GOT3 (cell line): Measurements from ENCODE around the gene LTF.
"Not testable (repeated sequence)": the region's sequence is repeated elsewhere in the genome, so short reads cannot be mapped to it uniquely, and the experiment has no call there.

Experiments
- DNase-seq: peaks from one replicate; lab custom pipeline; 2025; ENCODE audit warnings: mixed read lengths; lab: John Stamatoyannopoulos, UW

Gene LTF

GRCh38 chr3:46464326-46465195, at the start of gene LTF:
Gene LTF (minus strand): TSS chr3:46464905. CDS start chr3:46464867, 38 bp downstream.
- DNase-seq = no peak

GRCh38 chr3:46512191-46512749, 47.6 kb upstream of the LTF start:
- no peak for DNase-seq

GRCh38 chr3:46509661-46510187, 45.0 kb upstream of the LTF start:
- no peak for DNase-seq

DNA sequence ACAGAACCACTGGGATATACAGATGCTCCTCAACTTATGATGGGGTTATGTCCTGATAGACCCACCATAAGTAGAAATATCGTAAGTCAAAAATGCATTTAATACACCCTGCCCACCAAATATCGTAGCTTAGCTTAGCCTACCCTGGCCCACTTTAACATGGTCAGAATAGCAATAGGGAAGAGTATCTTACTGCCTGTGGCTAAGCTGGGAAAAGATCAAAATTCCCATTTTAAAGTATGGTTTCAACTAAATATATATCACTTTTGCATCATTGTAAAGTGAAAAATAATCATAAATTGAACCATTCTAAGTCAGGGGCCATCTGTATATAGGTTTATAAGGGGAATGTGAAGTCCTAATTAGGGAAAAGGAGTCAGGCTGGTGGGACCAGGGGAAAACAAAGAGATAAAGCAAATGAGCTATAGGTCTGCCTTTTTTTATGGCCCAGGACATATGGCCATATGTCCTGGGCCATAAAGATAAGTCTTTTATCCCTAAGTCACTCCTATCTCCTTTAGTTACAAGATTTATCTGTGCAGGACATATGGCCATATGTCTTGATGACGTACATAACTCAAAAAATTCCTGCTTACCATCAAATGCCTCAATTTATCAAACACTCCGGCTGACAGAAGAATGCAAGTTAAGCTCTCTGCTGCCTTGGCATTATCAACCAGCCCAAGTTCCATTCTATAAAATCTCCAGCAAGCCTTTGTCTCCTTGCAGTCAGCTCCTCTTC, 44.3 kb upstream of the LTF start:
- no peak for DNase-seq

DNA sequence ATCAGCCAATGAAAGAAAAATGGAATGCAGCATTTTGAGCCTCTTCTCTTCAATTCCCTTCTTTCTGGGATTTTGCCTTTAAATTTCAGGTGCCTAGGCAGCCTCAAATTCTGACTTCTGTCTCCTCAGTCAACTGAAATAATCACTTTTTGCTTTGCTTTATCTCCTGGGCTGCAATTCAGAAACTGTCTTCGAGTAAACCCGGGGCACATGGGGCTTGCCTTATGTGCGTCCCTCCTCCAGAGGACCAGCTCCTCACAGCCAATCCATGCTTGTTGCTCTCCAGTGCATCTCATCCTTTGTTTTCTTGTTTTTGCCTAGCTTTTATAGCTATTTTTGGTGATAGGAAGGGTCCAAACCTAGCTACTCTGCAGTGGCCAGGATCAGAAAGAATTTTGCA, 41.8 kb upstream of the LTF start:
- no peak for DNase-seq

DNA sequence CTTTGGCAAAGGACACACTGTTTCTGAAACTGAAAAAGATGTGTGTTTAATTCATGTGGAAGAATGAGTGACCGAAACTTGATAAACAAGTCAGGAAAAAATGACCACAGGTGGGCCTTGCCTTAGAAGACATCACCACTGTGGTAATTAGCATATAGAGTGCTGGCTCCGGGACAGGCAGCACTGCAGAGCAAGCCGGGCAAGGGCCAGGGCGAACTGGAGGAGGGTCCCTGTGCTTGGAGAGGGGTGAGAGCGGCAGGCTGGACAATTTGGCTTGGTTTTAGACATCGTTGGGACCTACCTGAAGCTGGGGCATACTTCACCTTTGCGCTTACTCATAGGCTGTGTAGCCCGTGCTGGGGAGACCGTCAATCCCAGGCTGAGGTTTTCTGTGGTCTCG, 41.2 kb upstream of the LTF start:
- no peak for DNase-seq

DNA sequence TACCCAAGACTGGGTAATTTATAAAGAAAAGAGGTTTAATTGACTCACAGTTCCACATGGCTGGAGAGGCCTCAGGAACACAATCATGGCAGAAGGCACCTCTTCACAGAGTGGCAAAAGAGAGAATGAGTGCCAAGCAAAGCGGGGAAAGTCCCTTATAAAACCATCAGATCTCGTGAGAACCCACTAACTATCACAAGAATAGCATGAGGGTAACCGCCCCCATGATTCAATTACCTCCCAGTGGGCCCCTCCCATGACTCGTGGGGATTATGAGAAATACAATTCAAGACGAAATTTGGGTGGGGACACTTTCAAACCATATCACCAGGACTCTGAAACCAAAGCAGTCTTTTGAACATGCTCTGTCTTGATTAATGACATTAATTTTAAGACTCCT, 40.1 kb upstream of the LTF start:
- DNase-seq = no peak

DNA sequence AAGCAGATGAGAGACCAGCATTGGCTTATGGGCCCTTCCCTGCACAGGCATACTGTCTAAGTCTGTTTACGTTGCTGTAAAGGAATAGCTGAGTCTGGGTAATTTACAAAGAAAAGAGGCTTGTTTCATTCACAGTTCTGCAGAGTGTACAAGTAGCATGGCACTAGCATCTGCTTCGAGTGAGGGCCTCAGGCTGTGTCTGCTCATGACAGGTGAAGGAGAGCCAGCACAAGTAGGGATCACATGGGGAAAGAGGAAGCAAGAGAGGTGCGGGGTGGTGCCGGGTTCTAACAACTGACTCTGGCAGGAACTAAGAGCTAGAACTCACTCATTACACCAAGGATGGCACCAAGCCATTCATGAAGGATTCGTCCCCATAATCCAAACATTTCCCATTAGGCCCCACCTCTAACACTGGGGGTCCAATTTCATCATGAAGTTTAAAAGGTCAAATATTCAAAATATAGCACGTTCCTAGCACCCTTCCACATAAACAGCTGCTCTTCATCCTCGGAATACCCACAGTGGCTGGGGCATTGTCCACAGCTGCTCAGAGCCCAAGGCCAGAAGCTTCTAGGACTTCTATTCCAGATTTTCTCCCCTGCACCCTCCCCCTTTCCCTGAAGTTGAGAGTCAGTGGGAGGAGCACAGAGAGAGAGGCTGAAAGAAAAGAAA, 38.6 kb upstream of the LTF start:
- no peak for DNase-seq

GRCh38 chr3:46501702-46502101, 37.0 kb upstream of the LTF start:
- no peak for DNase-seq

GRCh38 chr3:46500656-46501635, 36.2 kb upstream of the LTF start:
- DNase-seq = no peak

DNA sequence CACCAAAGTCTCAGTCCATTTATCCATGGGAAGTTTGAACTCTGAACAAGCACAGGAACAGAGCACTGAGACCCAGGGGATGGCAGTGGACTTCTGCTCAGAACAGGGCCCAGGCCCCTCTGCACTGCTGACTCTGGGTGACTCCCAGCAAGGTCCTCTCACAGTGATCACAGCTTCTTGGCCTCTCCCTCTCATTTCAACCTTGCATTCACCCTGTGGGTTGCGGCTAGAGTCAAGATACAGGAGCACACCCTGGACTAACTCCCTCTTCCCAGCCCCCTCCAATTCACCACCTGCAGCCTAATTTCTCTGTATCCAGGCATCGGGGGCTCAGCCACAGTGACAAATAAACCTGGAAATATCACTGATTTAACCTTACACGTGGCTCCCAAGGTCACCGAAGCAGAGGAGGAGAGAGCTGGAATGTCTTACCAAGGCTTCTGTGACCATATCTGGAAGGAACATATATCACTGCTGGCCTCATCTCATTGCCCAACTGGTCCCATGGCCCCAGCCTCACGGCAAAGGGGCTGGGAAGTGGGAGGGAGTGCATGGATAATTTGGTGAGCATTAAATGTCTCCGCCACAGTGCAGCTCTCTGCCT, 34.3 kb upstream of the LTF start:
- no peak for DNase-seq

GRCh38 chr3:46497556-46498265, 33.0 kb upstream of the LTF start, which contains the start of gene RTP3:
Gene RTP3 (plus strand): TSS chr3:46497976. CDS start chr3:46498063, 87 bp downstream.
- DNase-seq = no peak

- no peak for DNase-seq
Measured at GRCh38 chr3:46496746-46497555, 32.2 kb upstream of the LTF start.

- DNase-seq = peak; percentile 9
Measured at GRCh38 chr3:46495901-46496456, 31.3 kb upstream of the LTF start.

DNA sequence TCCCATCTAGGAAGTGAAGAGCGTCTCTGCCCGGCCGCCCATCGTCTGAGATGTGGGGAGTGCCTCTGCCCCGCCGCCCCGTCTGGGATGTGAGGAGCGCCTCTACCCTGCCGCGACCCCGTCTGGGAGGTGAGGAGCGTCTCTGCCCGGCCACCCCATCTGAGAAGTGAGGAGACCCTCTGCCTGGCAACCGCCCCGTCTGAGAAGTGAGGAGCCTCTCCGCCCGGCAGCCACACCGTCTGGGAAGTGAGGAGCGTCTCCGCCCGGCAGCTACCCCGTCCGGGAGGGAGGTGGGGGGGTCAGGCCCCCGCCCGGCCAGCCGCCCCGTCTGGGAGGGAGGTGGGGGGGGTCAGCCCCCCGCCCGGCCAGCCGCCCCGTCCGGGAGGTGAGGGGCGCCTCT, 29.8 kb upstream of the LTF start:
- not testable (repeated sequence) for DNase-seq

- no peak for DNase-seq
Measured at GRCh38 chr3:46492890-46493547, 28.3 kb upstream of the LTF start.

GRCh38 chr3:46491089-46492070, 26.7 kb upstream of the LTF start:
- no peak for DNase-seq
